HL-60 (cell line): ENCODE results near the gene FGR.

Experiments
- DNase-seq, 2 experiments: peaks; one replicate each; pipeline ENCODE4 v3.0.0-alpha.2; 2010 to 2020; ENCODE audit warnings: low read depth in 1 of 2, low spot score in 1 of 2
- H3K27ac ChIP-seq: fragments of 250-450 bp; sonication (Bioruptor Pico); replicated peaks from 2 replicates; pipeline ENCODE4 v1.5.1; 2020; ENCODE audit warnings: mild to moderate bottlenecking, moderate library complexity
- H3K27me3 ChIP-seq: fragments of 250-450 bp; sonication (Bioruptor Pico); 2 replicates; pipeline ENCODE4 v1.5.1; 2021; ENCODE audit warnings: mild to moderate bottlenecking, moderate library complexity; ENCODE audit not compliant: insufficient read depth, poor library complexity, severe bottlenecking
- H3K4me3 ChIP-seq: replicated peaks from 2 replicates; pipeline ENCODE4 v1.5.1; 2011; ENCODE audit warnings: mild to moderate bottlenecking, control low read depth, low read length; ENCODE audit not compliant: insufficient read depth
- GABPA ChIP-seq: IDR thresholded peaks from 2 replicates; pipeline ENCODE4 v1.6.1; 2012; ENCODE audit warnings: low read depth
- POLR2AphosphoS5 ChIP-seq: IDR thresholded peaks from 2 replicates; pipeline ENCODE4 v1.6.1; 2012; ENCODE audit warnings: low read depth
- SPI1 ChIP-seq: IDR thresholded peaks from 2 replicates; pipeline ENCODE4 v1.6.1; 2012; ENCODE audit warnings: low read depth, mild to moderate bottlenecking, borderline replicate concordance
- TF ChIP-seq, protein P1 (sequence below): IDR thresholded peaks from 2 replicates; pipeline ENCODE4 v1.6.1; 2012; ENCODE audit warnings: low read depth; ENCODE audit not compliant: insufficient replicate concordance
- TF ChIP-seq, protein P2 (sequence below): IDR thresholded peaks from one replicate; pipeline ENCODE4 v1.5.1; 2011; ENCODE audit warnings: low read length, control low read depth, inconsistent platforms; ENCODE audit not compliant: insufficient read depth

The FGR gene

DNA sequence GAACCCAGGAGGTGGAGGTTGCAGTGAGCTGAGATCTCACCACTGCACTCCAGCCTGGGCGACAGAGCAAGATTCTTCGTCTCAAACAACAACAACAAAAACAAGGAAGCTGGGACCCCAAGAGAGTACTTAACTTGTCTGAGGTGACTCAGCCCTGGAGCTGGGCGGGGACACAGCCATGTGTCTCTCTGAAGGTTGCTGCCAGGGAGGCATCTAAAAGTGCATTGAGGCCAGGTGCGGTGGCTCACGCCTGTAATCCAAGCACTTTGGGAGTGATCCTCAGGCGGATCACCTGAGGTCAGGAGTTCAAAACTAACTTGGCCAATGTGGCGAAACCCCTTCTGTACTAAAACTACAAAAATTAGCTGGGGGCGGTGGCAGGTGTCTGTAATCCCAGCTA, 29.3 kb upstream of the FGR start:
- DNase-seq: no peak
- Histone ChIP-seq H3K4me3 (no peak overlapping the region), H3K27me3 (no peaks in the 10 kb centered on the region), H3K27ac (no peak overlapping the region)
- TF ChIP-seq, protein P1, sequence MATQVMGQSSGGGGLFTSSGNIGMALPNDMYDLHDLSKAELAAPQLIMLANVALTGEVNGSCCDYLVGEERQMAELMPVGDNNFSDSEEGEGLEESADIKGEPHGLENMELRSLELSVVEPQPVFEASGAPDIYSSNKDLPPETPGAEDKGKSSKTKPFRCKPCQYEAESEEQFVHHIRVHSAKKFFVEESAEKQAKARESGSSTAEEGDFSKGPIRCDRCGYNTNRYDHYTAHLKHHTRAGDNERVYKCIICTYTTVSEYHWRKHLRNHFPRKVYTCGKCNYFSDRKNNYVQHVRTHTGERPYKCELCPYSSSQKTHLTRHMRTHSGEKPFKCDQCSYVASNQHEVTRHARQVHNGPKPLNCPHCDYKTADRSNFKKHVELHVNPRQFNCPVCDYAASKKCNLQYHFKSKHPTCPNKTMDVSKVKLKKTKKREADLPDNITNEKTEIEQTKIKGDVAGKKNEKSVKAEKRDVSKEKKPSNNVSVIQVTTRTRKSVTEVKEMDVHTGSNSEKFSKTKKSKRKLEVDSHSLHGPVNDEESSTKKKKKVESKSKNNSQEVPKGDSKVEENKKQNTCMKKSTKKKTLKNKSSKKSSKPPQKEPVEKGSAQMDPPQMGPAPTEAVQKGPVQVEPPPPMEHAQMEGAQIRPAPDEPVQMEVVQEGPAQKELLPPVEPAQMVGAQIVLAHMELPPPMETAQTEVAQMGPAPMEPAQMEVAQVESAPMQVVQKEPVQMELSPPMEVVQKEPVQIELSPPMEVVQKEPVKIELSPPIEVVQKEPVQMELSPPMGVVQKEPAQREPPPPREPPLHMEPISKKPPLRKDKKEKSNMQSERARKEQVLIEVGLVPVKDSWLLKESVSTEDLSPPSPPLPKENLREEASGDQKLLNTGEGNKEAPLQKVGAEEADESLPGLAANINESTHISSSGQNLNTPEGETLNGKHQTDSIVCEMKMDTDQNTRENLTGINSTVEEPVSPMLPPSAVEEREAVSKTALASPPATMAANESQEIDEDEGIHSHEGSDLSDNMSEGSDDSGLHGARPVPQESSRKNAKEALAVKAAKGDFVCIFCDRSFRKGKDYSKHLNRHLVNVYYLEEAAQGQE: no peak
- TF ChIP-seq SPI1 (no peak), GABPA (no peak), POLR2AphosphoS5 (no peak)
- TF ChIP-seq, protein P2, sequence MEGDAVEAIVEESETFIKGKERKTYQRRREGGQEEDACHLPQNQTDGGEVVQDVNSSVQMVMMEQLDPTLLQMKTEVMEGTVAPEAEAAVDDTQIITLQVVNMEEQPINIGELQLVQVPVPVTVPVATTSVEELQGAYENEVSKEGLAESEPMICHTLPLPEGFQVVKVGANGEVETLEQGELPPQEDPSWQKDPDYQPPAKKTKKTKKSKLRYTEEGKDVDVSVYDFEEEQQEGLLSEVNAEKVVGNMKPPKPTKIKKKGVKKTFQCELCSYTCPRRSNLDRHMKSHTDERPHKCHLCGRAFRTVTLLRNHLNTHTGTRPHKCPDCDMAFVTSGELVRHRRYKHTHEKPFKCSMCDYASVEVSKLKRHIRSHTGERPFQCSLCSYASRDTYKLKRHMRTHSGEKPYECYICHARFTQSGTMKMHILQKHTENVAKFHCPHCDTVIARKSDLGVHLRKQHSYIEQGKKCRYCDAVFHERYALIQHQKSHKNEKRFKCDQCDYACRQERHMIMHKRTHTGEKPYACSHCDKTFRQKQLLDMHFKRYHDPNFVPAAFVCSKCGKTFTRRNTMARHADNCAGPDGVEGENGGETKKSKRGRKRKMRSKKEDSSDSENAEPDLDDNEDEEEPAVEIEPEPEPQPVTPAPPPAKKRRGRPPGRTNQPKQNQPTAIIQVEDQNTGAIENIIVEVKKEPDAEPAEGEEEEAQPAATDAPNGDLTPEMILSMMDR: no peak

DNA sequence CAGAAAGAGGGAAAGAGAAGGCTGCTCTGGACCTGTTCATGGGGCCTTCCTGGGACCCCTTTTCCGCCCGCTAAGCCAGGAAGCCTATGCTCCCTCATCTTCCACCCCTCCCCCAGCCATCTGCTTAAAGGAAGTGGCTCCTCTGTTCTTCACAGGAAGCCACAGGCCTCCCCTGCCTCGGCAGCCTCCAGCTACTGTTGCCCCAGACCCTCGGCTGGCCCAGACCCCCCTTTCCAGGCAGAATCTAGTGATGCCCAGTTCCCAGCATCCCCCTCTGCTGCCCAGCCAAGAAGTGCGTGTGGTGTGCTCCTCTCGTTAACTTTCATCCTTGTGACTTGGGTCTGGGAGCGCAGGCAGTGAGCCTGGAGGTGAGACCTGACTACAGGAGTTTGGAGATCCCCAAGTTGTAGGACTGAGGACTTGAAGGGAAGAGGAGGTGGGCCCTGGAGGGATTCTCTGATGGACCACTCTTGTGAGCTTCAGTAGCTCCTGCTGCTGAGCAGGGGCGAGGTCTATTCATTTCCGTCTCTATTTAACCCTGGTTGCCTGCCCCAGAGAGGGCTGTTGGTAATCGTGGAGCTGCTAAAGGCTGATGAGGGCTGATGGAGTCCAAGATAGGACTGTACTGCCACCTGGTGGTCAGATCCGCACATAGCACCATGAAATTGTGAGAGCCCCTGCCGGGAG, 27.9 kb upstream of the FGR start:
- no peak overlapping the region for H3K4me3 ChIP-seq
- peak overlapping the region; percentile 80 for H3K27ac ChIP-seq
- peak; percentile 69 to 87 for DNase-seq
- TF ChIP-seq GABPA: no peak
- TF ChIP-seq, protein P1: no peak
- TF ChIP-seq SPI1: peak; percentile 80
- TF ChIP-seq, protein P2: peak; percentile 87
- TF ChIP-seq POLR2AphosphoS5: peak; percentile 73
- no peaks in the 10 kb centered on the region for H3K27me3 ChIP-seq

DNA sequence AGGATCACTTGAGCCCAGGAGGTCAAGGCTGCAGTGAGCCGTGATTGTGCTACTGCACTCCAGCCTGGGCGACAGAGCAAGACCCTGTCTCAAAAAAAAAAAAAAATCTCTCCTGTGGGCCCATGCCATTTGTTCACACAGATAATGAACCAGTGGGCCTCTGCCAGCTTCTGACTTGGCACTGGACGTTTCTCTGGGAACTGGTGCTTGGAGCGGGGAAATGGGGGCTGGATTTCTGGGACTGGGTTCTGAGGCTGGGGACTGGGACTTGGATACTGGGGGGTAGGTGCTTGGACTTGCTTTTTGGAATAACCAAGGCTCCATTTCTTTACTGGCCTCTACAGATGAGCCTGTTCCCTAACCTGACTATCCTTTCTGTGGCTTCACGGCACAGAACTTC, 27.3 kb upstream of the FGR start:
- H3K4me3 ChIP-seq: no peak overlapping the region
- H3K27me3 ChIP-seq: no peaks in the 10 kb centered on the region
- no peak for TF ChIP-seq POLR2AphosphoS5
- TF ChIP-seq SPI1: no peak
- TF ChIP-seq, protein P1: no peak
- TF ChIP-seq, protein P2: no peak
- no peak for TF ChIP-seq GABPA
- H3K27ac ChIP-seq: peak overlapping the region; percentile 80
- no peak for DNase-seq
